H1 (cell line): ENCODE data around the gene PAF1. TPM values are rescaled to one million over a fixed set of nuclear protein-coding genes. Genes with fewer than 3 reads are reported as not detected.

Source experiments
- CTCF ChIA-PET: fragments of 300-600 bp; sonication (Branson Sonifier 250); formaldehyde crosslinking; loops from one replicate; lab custom pipeline; 2021; ENCODE audit not compliant: partially characterized antibody; lab: Charles Lee
- POLR2A ChIA-PET: fragments of 300-600 bp; sonication (Branson Sonifier 250); formaldehyde crosslinking; loops from one replicate; lab custom pipeline; 2021; ENCODE audit warnings: inconsistent platforms; ENCODE audit not compliant: partially characterized antibody; lab: Charles Lee
- DNase-seq, 2 experiments: peaks; one replicate each; pipeline versions ENCODE4 v3.0.0 to v3.0.0-alpha.2; 2010 to 2022; ENCODE audit warnings: low spot score in 2 of 2, low read depth in 1 of 2, mixed read lengths in 1 of 2
- FAIRE-seq: peaks from 2 replicates; lab custom pipeline; 2011; peaks lifted over from hg19 to GRCh38; lab: Jason Lieb, UNC
- H2AFZ ChIP-seq: 2 replicates; pipeline ENCODE4 v1.8.1; 2012; ENCODE audit warnings: low read length, inconsistent platforms
- H2AK5ac ChIP-seq: 2 replicates; pipeline ENCODE4 v1.6.1; 2013; ENCODE audit warnings: low read depth, low read length
- H2BK120ac ChIP-seq: replicated peaks from 2 replicates; pipeline ENCODE3; 2013; ENCODE audit warnings: low read depth, low read length, inconsistent platforms
- H2BK12ac ChIP-seq: 2 replicates; pipeline ENCODE4 v1.6.1; 2013; ENCODE audit warnings: low read depth, low read length
- H2BK15ac ChIP-seq: 2 replicates; pipeline ENCODE4 v1.6.1; 2013; ENCODE audit warnings: low read length
- H2BK20ac ChIP-seq: 2 replicates; pipeline ENCODE4 v1.6.1; 2013; ENCODE audit warnings: low read length
- H2BK5ac ChIP-seq: 2 replicates; pipeline ENCODE4 v1.6.1; 2013; ENCODE audit warnings: low read depth, low read length
- H3K14ac ChIP-seq: 2 replicates; pipeline ENCODE4 v1.6.1; 2013; ENCODE audit warnings: inconsistent platforms; ENCODE audit not compliant: insufficient read length
- H3K18ac ChIP-seq: 2 replicates; pipeline ENCODE4 v1.6.1; 2013; ENCODE audit warnings: low read length; ENCODE audit errors: extremely low read depth
- H3K23ac ChIP-seq: 2 replicates; pipeline ENCODE4 v1.6.1; 2013; ENCODE audit warnings: inconsistent platforms; ENCODE audit not compliant: insufficient read length
- H3K23me2 ChIP-seq: 2 replicates; pipeline ENCODE4 v1.6.1; 2013; ENCODE audit warnings: low read depth, low read length
- H3K27ac ChIP-seq: 2 replicates; pipeline ENCODE4 v1.6.1; 2011; ENCODE audit warnings: low read depth, low read length, inconsistent platforms
- H3K27me3 ChIP-seq, 4 experiments: replicated peaks in 1 of 4; 1 replicate in 1 of 4; 2 replicates in 3 of 4; pipeline versions ENCODE4 v1.6.1 to v1.8.1; 2011 to 2013; ENCODE audit warnings: low read length in 3 of 4, mild to moderate bottlenecking in 3 of 4, inconsistent platforms in 2 of 4, mixed read lengths in 2 of 4, moderate library complexity in 1 of 4; ENCODE audit not compliant: control insufficient read depth in 3 of 4, insufficient read depth in 3 of 4; ENCODE audit errors: extremely low read depth in 1 of 4
- H3K36me3 ChIP-seq, 4 experiments: 2 replicates each; pipeline versions ENCODE4 v1.6.1 to v1.8.1; 2011 to 2013; ENCODE audit warnings: mild to moderate bottlenecking in 4 of 4, low read length in 3 of 4, moderate library complexity in 2 of 4, control low read depth in 1 of 4, inconsistent platforms in 1 of 4; ENCODE audit not compliant: insufficient read depth in 4 of 4, control insufficient read depth in 2 of 4
- H3K4ac ChIP-seq: replicated peaks from 2 replicates; pipeline ENCODE3; 2013; ENCODE audit warnings: low read length, low read depth, mixed read lengths, inconsistent platforms; ENCODE audit not compliant: insufficient read length
- H3K4me1 ChIP-seq, 4 experiments: replicated peaks in 1 of 4; 1 replicate in 1 of 4; 2 replicates in 3 of 4; pipeline versions ENCODE4 v1.6.1 to v1.8.1; 2011 to 2013; ENCODE audit warnings: low read length in 3 of 4, inconsistent platforms in 2 of 4, mixed read lengths in 1 of 4; ENCODE audit not compliant: insufficient read depth in 4 of 4, control insufficient read depth in 3 of 4
- H3K4me2 ChIP-seq, 2 experiments: 2 replicates each; pipeline versions ENCODE4 v1.6.1 to v1.8.1; 2011 to 2013; ENCODE audit warnings: low read depth in 2 of 2, low read length in 2 of 2, control low read depth in 1 of 2, inconsistent platforms in 1 of 2, mild to moderate bottlenecking in 1 of 2; ENCODE audit not compliant: insufficient read depth in 1 of 2
- H3K4me3 ChIP-seq, 4 experiments: fragments of 200-600, 300-600 bp in 1 of 4; sonication (generic), shearing (Covaris generic), sonication (Bioruptor Twin) in 1 of 4; 2 replicates each; pipeline versions ENCODE4 v1.5.1 to v1.8.1; 2011 to 2016; ENCODE audit warnings: low read length in 4 of 4, low read depth in 3 of 4, control low read depth in 2 of 4, inconsistent platforms in 2 of 4, mild to moderate bottlenecking in 2 of 4, mixed read lengths in 1 of 4, moderate library complexity in 1 of 4; ENCODE audit not compliant: insufficient read depth in 2 of 4; ENCODE audit errors: extremely low read depth in 1 of 4
- H3K56ac ChIP-seq: replicated peaks from 2 replicates; pipeline ENCODE3; 2013; ENCODE audit warnings: low read depth, mild to moderate bottlenecking, mixed read lengths, low read length, inconsistent platforms; ENCODE audit not compliant: insufficient read length
- H3K79me1 ChIP-seq: 2 replicates; pipeline ENCODE4 v1.6.1; 2013; ENCODE audit warnings: low read depth, low read length, control low read depth
- H3K79me2 ChIP-seq, 2 experiments: 2 replicates each; pipeline versions ENCODE4 v1.6.1 to v1.8.1; 2012 to 2013; ENCODE audit warnings: low read length in 2 of 2, mild to moderate bottlenecking in 2 of 2, inconsistent platforms in 1 of 2; ENCODE audit not compliant: insufficient read depth in 2 of 2, control insufficient read depth in 1 of 2
- H3K9ac ChIP-seq, 4 experiments: replicated peaks in 1 of 4; 1 replicate in 1 of 4; 2 replicates in 3 of 4; pipeline versions ENCODE4 v1.6.1 to v1.8.1; 2011 to 2013; ENCODE audit warnings: low read depth in 3 of 4, low read length in 3 of 4, control low read depth in 2 of 4, mild to moderate bottlenecking in 2 of 4, moderate library complexity in 2 of 4, inconsistent platforms in 1 of 4; ENCODE audit errors: extremely low read depth in 1 of 4
- H3K9me3 ChIP-seq, 2 experiments: 2 replicates each; pipeline versions ENCODE4 v1.6.1 to v1.8.1; 2012 to 2013; ENCODE audit warnings: mild to moderate bottlenecking in 2 of 2, moderate library complexity in 2 of 2, control low read depth in 1 of 2, inconsistent platforms in 1 of 2, low read depth in 1 of 2, low read length in 1 of 2, mixed read lengths in 1 of 2; ENCODE audit not compliant: insufficient read depth in 2 of 2
- H4K20me1 ChIP-seq, 2 experiments: replicated peaks in 1 of 2; 2 replicates each; pipeline versions ENCODE3 to v1.8.1; 2011 to 2013; ENCODE audit warnings: inconsistent platforms in 2 of 2, low read length in 2 of 2, mild to moderate bottlenecking in 1 of 2; ENCODE audit not compliant: insufficient read depth in 2 of 2, control insufficient read depth in 1 of 2
- H4K5ac ChIP-seq: 2 replicates; pipeline ENCODE4 v1.6.1; 2013; ENCODE audit warnings: low read length, low read depth, mixed read lengths, inconsistent platforms; ENCODE audit not compliant: insufficient read length
- H4K8ac ChIP-seq: 2 replicates; pipeline ENCODE4 v1.8.0; 2013; ENCODE audit warnings: mild to moderate bottlenecking, moderate library complexity, low read length, inconsistent platforms; ENCODE audit not compliant: insufficient read depth; ENCODE audit errors: extremely low read depth
- H4K91ac ChIP-seq: replicated peaks from 2 replicates; pipeline ENCODE3; 2013; ENCODE audit warnings: low read length, mixed read lengths, inconsistent platforms; ENCODE audit not compliant: insufficient read length
- CREB1 ChIP-seq: IDR thresholded peaks from 2 replicates; pipeline ENCODE4 v1.6.1; 2012; ENCODE audit warnings: inconsistent platforms
- EZH2 ChIP-seq: fragments of 200-600 bp; sonication (generic); IDR thresholded peaks from 2 replicates; pipeline ENCODE4 v1.7.1; 2012; ENCODE audit warnings: low read depth, mild to moderate bottlenecking, moderate library complexity, low read length, inconsistent platforms; ENCODE audit not compliant: severe bottlenecking
- HDAC2 ChIP-seq, 2 experiments: fragments of 300-600 bp in 1 of 2; sonication (generic) in 1 of 2; IDR thresholded peaks; 2 replicates each; pipeline ENCODE4 v1.6.1; 2011 to 2012; ENCODE audit warnings: low read depth in 2 of 2, low read length in 2 of 2, mild to moderate bottlenecking in 2 of 2, moderate library complexity in 2 of 2, borderline replicate concordance in 1 of 2, inconsistent platforms in 1 of 2
- NANOG ChIP-seq: IDR thresholded peaks from 2 replicates; pipeline ENCODE4 v1.6.1; 2011; ENCODE audit warnings: low read length, low read depth, mild to moderate bottlenecking, inconsistent platforms; ENCODE audit not compliant: insufficient read depth, poor library complexity, severe bottlenecking
- POLR2A ChIP-seq, 2 experiments: IDR thresholded peaks; 1 replicate in 1 of 2; 2 replicates in 1 of 2; pipeline ENCODE4 v1.6.1; 2011; ENCODE audit warnings: low read depth in 2 of 2, low read length in 2 of 2, mild to moderate bottlenecking in 2 of 2; ENCODE audit errors: control extremely low read depth in 1 of 2
- RAD21 ChIP-seq, 2 experiments: IDR thresholded peaks in 1 of 2; conservative IDR thresholded peaks in 1 of 2; 2 replicates each; pipeline ENCODE4 v1.6.1; 2011; ENCODE audit warnings: low read depth in 2 of 2, low read length in 2 of 2, improper control_type of control experiment in 1 of 2, inconsistent platforms in 1 of 2, mild to moderate bottlenecking in 1 of 2, moderate library complexity in 1 of 2
- SAP30 ChIP-seq: fragments of 300-600 bp; sonication (generic); IDR thresholded peaks from 2 replicates; pipeline ENCODE4 v1.7.1; 2012; ENCODE audit warnings: low read length, moderate library complexity, mild to moderate bottlenecking, inconsistent platforms; ENCODE audit not compliant: insufficient read depth, insufficient replicate concordance
- SP2 ChIP-seq: IDR thresholded peaks from 2 replicates; pipeline ENCODE4 v1.6.1; 2012; ENCODE audit warnings: mild to moderate bottlenecking, low read length, inconsistent platforms
- WGBS, 2 experiments: shearing (Covaris generic) in 1 of 2; methylation state at CpG; one replicate each; pipeline versions ENCODE4 v1.1.6 to v1.1.7; 2013 to 2015; ENCODE audit warnings: low lambda C conversion rate in 2 of 2, mixed read lengths in 2 of 2, inconsistent platforms in 1 of 2, low coverage in 1 of 2, missing lambda C conversion rate in 1 of 2; ENCODE audit not compliant: insufficient replicate concordance in 2 of 2, insufficient coverage in 1 of 2, insufficient read length in 1 of 2; ENCODE audit errors: extremely low coverage in 1 of 2, missing lambda C conversion rate in 1 of 2; 5-methylcytosine and 5-hydroxymethylcytosine counted together
- polyA plus RNA-seq, 7 experiments: library from polyadenylated mRNA; depleted of rRNA in 3 of 7; stranded (reverse) in 5 of 7; unstranded in 2 of 7; fragments of >200 nt in 5 of 7; fragments of 200-250 nt in 2 of 7; gene quantifications; 1 replicate in 5 of 7; 2 replicates in 1 of 7; 4 replicates in 1 of 7; pipeline versions ENCODE4 v1.2.1 to v1.2.3, GENCODE V29; 2011 to 2013; ENCODE audit warnings: missing spikeins in 2 of 7, mixed read lengths in 2 of 7
- total RNA-seq: library from RNA; stranded (reverse); fragmentation: NEBNext Ultra II Directional; extraction: Animal tissue kit (Norgen Biotek cat#: 25700); gene quantifications from 2 replicates; pipeline ENCODE4 v1.2.1, GENCODE V29; 2021
- TF ChIP-seq, protein P1 (sequence below): IDR thresholded peaks from 2 replicates; pipeline ENCODE4 v1.6.1; 2012; ENCODE audit warnings: inconsistent platforms

PAF1 gene
- total and polyA plus RNA-seq, 2 of the 8 experiments (the other 6 are each of a cell fraction or from before 2014, with no cell fraction given): 31.4 to 58.6 TPM

DNA sequence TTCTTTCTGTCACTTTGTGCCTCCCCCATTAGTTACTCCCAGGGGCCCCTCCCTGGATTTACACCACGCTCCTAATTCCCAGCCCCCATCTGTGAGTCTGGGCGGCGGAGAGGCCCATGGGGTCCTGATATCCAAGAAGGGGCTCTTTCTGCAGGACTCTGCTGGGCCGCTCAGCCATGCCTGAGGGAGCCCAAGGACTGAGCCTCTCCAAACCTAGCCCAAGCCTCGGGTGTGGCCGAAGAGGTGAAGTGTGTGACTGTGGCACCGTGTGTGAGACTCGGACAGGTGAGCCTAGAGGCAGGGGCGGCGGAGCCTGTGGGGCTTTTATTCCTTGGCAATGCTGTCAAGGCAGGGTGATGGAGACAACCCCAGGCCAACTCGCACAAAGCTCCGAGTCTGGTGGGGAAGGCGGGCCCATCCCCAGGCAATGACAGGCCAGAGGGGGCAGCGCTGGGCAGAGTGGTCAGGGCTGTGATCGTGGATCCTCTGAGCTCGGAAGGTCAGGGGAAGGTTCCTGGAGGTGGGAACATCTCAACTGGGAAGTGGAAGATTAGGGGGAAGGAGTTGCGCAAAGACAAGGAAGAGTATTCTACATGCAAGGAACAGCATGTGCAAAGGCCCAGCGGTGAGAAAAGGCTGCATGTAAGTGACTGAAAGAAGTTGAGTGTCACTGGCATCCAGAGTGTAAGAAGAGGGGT lies 23.2 kb upstream of the PAF1 start:
- peak overlapping the region; percentile 66 to 97 (median 92) for H3K4me3 ChIP-seq
- H3K36me3 ChIP-seq: peaks cover 5 to 15% (median 7%) of the 10 kb centered on the region in 4 experiments; a peak in 7 of 8 replicates
- H2BK20ac ChIP-seq: 0 out of 2 replicates have a peak overlapping the region, but pooled peaks have one; percentile 48
- FAIRE-seq: no peak
- H3K23ac ChIP-seq: no peak overlapping the region
- H3K9ac ChIP-seq: peak overlapping the region; percentile 1 to 69 (median 60); a peak in 6 of 7 replicates
- peak overlapping the region; percentile 46 for H4K91ac ChIP-seq
- no peaks in the 10 kb centered on the region for H3K9me3 ChIP-seq
- H2BK5ac ChIP-seq: peak overlapping the region; percentile 78; the same call in 1 of the 2 replicates
- peak overlapping the region; percentile 80 for H4K8ac ChIP-seq
- peaks cover 16% of the 10 kb centered on the region for H3K23me2 ChIP-seq
- peak overlapping the region; percentile 26 for H4K5ac ChIP-seq
- 0 out of 2 replicates have a peak overlapping the region, but pooled peaks have one; percentile 28 for H2AK5ac ChIP-seq
- CTCF ChIA-PET: interaction anchor here (0.6 to 2.3 kb wide), 17 partner anchors 10 to 120 kb away, joined by 3 to 13 read pairs (median 5); partner anchors contain the start of genes RPS16 and SELENOV
- peak overlapping the region; percentile 92; the same call in 1 of the 2 replicates for H2BK15ac ChIP-seq
- peak in 1 of 2 experiments; percentile 74 for DNase-seq
- no peak overlapping the region for H2AFZ ChIP-seq
- H3K14ac ChIP-seq: no peak overlapping the region
- peak overlapping the region; percentile 77; the same call in 1 of the 2 replicates for H2BK12ac ChIP-seq
- POLR2A ChIA-PET: interaction anchor here (0.6 to 25.7 kb wide), 12 partner anchors 9 to 101 kb away, joined by 3 to 1154 read pairs (median 6); partner anchors contain the start of genes MED29, PAF1, RPS16 and SAMD4B
- H4K20me1 ChIP-seq: peaks cover 7 to 22% of the 10 kb centered on the region in 2 experiments
- H2BK120ac ChIP-seq: no peak overlapping the region
- WGBS, 2 experiments: 24% methylated on average over 18 of the region's 18 CpGs; no CpG with 5 or more reads in 1 of the 2 experiments
- H3K4ac ChIP-seq: no peak overlapping the region
- peak overlapping the region; percentile 84 to 86 for H3K4me2 ChIP-seq
- peak overlapping the region; percentile 78 for H3K18ac ChIP-seq
- no peaks in the 10 kb centered on the region for H3K27me3 ChIP-seq
- H3K27ac ChIP-seq: peak overlapping the region; percentile 23; the same call in 1 of the 2 replicates
- H3K79me1 ChIP-seq: no peaks in the 10 kb centered on the region; the same call in 1 of the 2 replicates
- H3K79me2 ChIP-seq: peaks cover 6 to 17% of the 10 kb centered on the region in 2 experiments; a peak in 3 of 4 replicates
- peaks cover 4 to 27% (median 15%) of the 10 kb centered on the region in 4 experiments; a peak in 6 of 7 replicates for H3K4me1 ChIP-seq
- peak overlapping the region; percentile 37 for H3K56ac ChIP-seq
- TF ChIP-seq EZH2 (no peak), SAP30 (peak; percentile 49), SP2 (no peak), NANOG (no peak), CREB1 (no peak), POLR2A (IDR thresholded peaks at IDR 0.05; ENCODE audit: control extremely low read depth in 1 of 2, low read depth in 2 of 2, low read length in 2 of 2) (no peak), RAD21 (IDR thresholded peaks at IDR 0.05 in 1 of 2, conservative IDR thresholded peaks at IDR 0.05 in 1 of 2; ENCODE audit: low read depth in 2 of 2, low read length in 2 of 2) (0 out of 4 replicates have a peak, but pooled peaks have one; percentile 0 to 7), HDAC2 (IDR thresholded peaks at IDR 0.05; ENCODE audit: borderline replicate concordance in 1 of 2, low read depth in 2 of 2, low read length in 2 of 2) (no peak; a peak in 1 of 4 replicates)
- TF ChIP-seq, protein P1, sequence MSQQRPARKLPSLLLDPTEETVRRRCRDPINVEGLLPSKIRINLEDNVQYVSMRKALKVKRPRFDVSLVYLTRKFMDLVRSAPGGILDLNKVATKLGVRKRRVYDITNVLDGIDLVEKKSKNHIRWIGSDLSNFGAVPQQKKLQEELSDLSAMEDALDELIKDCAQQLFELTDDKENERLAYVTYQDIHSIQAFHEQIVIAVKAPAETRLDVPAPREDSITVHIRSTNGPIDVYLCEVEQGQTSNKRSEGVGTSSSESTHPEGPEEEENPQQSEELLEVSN: no peak
